Activated T-helper 1 cell treated with anti-CD3 and anti-CD28 coated beads, Interleukin-2, amount 50 U/mL, for 16 hours (primary cell): ENCODE data around the gene MDK.

Experiments
- DNase-seq, 2 donors: peaks; one replicate each; pipeline ENCODE4 v3.0.0-alpha.2; 2020; ENCODE audit warnings: low read depth in 1 of 2, low spot score in 1 of 2

Gene MDK, protein sequence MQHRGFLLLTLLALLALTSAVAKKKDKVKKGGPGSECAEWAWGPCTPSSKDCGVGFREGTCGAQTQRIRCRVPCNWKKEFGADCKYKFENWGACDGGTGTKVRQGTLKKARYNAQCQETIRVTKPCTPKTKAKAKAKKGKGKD

GRCh38 chr11:46381048-46381818, at the start of gene MDK:
MDK (plus strand) TSS chr11:46381669; CDS start chr11:46382058, 389 bp downstream.
- no peak for DNase-seq

- no peak for DNase-seq
These were observed 49.3 kb upstream of the MDK start for GRCh38 chr11:46332093-46332567.

DNA sequence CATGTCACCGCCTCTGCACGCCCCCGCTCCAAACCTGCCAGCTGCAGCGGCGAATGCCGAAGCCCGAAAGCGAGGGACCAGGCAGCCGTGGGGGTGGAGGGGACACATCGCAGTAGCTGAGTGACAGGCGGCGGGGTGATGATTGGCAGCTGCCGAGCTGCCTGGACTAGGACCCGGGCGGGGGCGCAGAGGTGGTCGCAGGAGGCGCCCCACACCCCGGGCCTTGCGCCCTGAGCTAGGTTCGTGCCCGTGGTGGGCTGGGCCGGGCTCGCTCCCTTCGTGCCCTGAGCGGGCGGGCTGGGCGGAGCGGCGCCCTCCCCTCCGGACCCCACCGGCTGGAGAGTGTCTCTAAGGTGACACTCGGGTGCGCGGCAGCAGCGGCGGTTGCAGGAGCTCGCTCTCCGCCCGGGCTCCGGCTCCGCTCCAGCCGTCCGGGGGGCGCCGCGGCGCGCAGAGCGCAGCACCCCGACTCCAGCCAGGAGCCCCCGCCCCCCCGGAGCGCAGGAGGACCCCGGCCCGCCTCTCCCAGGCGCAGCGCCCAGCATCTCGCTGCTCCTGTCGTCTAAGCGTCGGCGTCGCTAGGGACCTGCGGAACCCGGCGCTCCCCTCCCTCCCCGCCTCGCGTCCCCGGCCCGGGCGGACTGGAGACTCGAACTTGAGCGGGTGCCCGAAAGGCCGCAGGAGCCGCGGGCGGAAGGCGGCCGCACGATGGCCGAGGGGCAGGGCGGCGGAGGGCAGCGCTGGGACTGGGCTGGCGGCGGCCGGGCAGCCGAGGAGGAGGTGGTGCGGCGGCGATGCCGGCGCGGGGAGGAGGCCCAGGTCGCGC, 48.7 kb upstream of the MDK start:
- no peak for DNase-seq

GRCh38 chr11:46333394-46333947, 48.0 kb upstream of the MDK start:
- DNase-seq = no peak

DNA sequence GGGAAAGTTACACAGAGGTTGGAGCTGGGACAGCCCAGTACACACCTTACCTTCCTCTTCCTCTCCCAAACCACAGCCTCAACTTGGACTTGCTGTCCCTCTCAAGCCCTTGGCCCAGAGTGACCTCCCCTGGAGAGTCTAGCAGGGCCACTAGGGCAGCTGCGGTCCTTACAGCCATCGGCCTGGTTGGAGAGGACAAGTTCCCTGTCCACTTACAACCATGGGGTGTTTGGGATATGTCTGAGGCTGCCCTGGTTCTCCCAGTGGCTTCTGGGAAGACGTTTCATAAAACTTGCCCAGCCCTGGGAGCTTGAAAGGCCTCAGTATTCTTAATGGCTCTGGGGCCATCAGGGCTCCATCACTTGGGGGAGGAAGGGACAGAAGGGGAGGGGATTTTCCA, 47.3 kb upstream of the MDK start:
- no peak for DNase-seq

- no peak for DNase-seq
These were observed 46.2 kb upstream of the MDK start for GRCh38 chr11:46335271-46335670.

DNA sequence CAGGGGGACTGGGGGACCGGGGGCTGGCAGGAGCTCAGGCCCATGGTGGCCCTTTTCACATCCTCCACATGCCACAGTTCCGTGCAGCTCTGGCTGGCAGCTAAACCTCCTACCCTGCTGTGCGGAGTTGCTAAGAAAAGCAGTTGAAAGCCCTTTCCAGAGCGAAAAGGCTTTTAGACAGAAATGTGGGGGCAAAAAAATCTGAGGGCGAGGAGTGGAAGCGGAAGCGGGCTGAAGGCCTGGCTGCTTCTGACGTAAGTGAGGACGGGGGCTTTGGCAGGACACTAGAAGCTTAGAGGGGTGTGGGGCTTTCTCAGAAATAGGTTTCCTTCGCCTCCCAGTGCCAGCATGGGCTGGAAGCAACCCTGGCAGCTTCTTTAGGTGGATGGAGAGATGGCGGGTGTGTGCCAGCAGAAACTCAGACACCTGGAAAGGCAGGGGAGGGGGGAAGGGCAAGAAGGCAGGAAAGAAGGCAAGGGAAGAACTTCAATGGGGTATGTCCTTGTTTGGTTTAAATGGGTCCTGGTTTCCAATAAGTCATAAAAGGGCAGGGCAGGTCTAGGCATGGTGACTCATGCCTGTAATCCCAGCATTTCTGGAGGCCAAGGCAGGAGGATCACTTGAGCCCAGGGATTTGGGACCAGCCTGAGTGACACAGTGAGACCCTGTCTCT, 45.4 kb upstream of the MDK start:
- no peak for DNase-seq

GRCh38 chr11:46336563-46337180, 44.8 kb upstream of the MDK start:
- DNase-seq = no peak

DNA sequence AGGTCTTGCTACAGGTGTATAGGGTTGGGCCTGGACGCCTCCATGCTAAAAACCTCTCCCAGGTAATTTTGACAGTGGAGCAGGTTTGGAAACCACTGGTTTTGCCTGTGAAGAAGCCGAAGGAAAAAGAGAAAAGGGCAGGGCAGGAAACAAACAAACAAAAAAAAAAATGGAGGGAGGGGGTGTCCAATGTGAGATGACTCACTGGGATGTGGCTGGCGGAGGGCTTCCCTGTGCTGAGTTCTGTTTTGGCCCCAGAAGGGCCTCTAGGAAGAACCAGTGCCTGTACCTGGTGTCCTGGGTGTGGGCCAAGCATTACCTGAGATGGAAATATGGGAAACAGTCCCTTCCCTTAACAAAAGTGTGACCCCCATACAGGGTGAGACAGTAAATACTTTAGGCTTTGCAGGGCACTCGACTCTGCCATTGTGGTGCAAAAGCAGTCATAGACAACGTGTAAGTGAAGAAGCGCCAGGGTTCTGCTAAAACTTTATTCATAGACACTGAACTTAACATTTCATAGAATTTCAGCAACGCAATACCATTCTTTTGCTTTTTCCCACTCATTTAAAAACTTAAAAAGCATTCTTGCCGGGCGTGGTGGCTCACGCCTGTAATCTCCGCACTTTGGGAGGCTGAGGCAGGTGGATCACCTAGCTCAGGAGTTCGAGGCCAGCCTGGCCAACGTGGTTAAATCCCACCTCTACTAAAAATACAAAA, 43.7 kb upstream of the MDK start:
- no peak for DNase-seq

DNA sequence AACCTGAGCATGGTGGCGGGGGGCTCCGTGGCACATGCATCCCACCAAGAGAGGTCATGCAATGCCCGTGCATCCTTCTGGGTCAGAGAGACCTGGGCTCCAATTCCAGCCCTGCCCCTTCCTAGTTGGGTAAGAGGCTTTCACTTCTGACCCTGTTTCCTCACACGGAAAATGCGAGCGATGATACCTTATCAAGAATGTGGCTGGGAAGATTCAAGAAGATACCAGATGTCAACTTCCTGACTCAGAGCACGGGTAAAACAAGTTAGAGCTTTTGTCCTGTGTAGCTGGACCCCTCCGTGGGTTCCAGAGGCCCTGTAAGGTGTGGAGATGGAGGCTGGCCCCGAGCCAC, 42.9 kb upstream of the MDK start:
- no peak for DNase-seq

GRCh38 chr11:46338988-46339666, 42.3 kb upstream of the MDK start:
- no peak for DNase-seq

GRCh38 chr11:46339816-46340215, 41.7 kb upstream of the MDK start:
- no peak for DNase-seq

GRCh38 chr11:46341454-46341853, 40.0 kb upstream of the MDK start:
- no peak for DNase-seq

DNA sequence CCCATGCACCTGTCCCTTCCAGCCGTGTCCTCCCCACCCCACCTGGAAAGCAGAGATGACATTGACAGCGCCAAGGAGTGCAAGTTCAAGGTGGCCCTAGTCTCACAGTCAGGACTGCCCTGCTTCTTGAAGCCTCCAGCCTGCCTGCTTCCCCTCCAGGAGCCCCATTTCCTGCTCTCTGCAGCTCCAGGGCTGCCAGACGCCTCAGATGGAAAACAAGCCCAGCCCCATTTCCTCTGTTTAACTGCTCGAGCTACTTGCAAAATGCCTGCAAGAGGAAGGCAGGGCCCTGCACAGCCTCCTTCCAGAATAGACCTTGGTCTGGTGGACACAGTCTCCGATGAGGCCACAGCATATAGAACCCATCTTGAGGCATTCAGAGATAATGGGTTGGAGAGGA, 39.2 kb upstream of the MDK start:
- DNase-seq = no peak

DNA sequence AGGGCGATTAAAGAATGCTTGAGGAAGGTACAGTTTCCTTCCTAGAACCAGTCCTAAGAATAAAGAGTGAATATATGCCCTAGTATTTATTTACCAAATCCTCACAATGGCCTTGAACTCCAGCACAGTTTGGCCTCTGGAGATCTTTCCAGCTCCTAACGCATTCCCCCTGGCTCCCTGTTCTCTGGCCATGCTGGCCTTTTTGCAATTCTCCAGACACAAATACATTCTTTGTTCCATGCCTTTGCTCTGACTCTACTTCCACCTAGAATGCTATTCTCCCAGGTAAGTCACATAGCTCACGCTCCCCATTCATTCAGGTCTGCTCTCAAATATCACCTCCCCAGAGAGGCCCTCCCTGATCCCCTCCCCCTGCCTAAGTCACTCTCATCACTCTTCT, 37.9 kb upstream of the MDK start:
- no peak for DNase-seq

- DNase-seq = no peak
These were observed 36.3 kb upstream of the MDK start for GRCh38 chr11:46345131-46345597.

DNA sequence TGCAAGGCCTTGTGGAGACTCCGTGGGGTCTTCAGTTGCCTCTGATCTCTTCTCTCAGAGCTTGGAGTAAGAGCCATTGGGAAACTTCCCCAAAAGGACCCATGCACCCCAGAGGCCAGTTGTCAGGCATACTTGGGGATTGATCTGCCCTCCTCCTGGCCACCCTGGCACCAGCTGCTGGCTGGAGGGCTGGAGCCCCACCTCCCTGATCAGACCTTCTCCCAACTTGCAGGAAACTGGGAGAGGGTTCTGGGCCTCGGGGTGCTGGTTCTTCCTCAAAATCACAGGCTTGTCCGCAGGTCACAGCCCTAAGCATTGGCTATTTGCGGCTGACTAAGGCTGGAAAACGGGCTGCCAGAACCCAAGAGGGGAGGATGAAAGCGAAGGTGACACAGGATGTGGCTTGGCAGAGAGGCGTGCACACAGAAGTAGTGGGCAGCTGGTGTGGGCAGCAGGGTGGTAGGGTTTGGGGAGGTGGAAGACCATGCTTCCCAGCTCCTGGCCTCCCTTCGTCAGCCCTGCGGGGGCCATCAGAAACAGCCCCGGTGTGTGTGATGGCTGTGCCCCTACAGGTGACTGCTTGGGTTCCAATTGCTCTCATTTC, 35.5 kb upstream of the MDK start:
- DNase-seq = no peak

- peak; percentile 75 to 90 for DNase-seq
These were observed 34.4 kb upstream of the MDK start, which contains the start of gene DGKZ for GRCh38 chr11:46346886-46347636. DGKZ (plus strand) TSS chr11:46347463; CDS start chr11:46347660, 197 bp downstream.
